ENCODE measurements around the gene RDH16.

The RDH16 gene, protein sequence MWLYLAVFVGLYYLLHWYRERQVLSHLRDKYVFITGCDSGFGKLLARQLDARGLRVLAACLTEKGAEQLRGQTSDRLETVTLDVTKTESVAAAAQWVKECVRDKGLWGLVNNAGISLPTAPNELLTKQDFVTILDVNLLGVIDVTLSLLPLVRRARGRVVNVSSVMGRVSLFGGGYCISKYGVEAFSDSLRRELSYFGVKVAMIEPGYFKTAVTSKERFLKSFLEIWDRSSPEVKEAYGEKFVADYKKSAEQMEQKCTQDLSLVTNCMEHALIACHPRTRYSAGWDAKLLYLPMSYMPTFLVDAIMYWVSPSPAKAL

DNA sequence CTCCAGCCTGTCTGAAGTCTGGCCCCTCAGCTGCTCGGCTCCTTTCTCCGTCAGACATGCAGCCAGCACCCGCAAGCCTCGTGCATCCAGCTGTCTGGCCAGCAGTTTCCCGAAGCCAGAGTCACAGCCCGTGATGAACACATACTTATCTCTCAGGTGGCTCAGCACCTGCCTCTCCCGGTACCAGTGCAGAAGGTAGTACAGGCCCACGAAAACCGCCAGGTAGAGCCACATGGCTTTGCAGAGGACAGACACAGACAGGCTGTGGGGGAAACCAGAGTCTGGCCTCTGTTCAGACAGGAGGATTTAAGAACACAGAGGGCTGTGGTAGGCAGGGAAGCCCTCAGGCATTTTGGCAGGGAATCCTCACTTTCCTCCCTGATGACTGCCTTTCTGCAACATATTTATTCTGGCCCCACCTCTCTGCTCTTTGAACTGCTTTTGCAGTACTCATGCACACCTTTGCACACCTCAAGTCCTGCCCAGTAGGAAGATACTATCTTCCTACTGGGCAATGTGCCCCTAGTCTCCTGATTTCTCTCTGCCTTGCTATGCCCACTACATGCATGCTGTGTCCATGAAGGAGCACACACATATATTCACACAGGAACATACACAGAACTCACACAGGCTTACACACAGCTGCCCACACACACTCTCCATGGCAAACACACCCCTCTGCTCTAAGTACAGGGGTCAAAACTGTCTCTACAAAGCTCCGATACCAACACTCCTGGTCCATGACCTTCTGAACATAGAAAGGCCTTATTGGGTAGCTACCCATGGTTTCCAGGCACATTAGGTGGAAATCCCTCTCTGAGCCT, at the start of gene RDH16:
RDH16 (minus strand) TSS at position 380 of the 824 bp plus-strand sequence; CDS start at position 234, 146 bp downstream.
- DNase-seq: no peak

DNA sequence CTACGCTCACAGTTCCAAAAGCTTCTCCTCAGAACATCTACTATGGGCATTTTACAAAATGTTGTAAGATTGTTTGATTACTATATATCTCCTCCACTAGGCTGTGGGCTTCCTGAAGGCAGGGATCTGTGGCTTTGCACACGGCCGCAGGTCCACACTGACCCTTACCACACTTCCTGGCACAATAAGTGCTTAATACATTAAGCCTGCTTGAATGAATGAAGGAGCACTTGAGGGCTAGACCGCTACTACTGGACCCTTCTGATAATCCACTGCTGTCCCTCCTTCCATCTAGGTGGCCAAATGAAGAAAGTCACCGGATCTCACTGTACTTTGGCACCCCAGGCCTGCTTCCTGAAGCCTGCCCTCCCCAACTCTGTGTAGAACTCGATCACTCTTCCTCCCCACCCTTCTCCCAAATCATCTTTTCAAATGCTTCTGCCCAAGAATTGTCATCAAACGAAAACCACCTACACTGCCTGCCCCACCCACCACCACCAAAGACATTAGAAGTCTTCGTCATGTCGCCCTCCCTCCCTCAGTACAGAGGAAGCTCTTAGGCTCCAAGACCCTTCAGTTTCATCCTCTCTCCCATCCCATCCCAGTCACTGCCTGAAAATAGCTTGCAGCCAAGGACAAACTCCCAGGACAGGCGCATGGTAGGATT, 49.5 kb upstream of the RDH16 start:
- DNase-seq: no peak

DNA sequence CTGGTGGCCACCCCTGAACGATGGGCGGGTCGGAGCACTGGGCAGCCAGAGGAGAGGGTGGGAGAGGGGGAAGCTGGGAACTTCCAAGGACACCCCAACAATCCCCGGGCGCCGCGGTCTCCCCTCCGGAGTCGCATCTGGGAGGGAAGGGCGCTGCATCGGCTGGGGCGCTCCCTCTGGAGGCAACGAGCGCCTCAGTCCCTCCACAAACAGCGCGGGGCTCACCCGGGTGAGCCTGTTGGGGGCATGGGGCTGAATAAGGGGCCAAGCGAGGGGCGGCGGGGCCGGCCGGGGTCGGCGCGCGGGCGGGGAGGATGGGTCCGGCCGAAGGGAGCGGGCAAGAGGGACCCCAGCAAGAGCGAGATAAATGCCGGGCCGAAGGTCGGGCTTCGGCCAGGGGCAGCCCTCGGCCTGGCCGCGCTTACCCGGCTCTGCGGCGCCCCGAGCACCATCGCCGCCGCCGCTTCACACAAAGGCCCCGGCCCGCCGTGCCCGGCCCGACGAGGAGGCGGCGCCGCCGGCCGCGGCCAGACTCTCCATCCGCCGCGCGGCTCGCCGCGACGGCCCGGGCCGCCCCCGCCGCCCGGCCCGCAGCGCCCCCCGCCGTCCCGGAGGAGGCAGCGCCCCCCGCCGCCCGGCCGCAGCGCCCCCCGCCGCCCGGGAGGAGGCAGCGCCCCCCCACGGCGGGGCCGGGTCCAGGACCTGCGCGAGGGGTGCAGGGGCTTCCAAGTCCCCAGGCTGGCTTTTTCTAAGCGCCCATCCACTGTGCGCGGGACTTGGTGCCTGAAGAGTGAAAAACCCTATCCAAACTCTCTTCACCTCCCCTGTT, 48.8 kb upstream of the RDH16 start, which contains the start of gene ZBTB39:
ZBTB39 (minus strand) TSS at position 567 of the 829 bp plus-strand sequence. CDS start 1,629 bp downstream, outside the sequence.
- peak; percentile 91 for DNase-seq

DNA sequence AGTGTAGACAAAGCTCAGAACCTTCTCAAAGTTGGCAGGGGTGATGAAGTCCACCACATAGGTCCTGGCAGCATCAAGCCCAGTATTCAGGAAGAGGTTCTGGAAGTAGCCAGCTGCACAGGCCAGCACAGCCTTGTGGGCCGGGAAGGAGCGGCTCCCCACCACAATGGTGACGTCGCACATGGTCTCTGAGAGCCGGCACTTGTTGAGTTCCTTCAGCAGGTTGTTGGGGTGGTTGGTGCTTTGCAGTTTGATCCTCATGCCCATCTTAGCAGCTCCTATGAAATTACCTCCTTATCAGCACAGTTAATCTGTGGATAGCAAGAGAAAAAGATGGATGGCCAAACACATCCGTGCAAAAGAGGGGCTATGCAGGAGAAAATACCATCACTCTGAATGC, 47.2 kb upstream of the RDH16 start:
- no peak for DNase-seq

DNA sequence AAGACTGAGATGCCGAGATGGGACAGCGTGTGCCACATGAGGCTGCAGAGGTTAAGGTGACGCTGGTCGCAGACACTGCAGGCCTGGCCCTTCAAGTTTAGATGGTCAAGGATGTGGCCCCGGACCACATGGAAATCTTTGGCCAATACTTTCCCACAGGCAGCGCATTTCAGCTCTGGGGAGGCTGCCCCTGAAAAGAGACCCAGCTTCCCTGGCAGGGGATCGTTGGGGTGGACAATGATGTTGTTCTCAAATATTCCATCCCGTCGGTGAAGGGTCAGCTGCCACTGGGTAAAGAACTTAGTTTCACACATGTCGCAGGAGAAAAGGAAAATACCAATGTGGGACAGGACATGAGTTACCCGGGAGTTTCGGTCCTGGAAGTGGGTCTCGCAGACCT, 46.0 kb upstream of the RDH16 start:
- DNase-seq: no peak

DNA sequence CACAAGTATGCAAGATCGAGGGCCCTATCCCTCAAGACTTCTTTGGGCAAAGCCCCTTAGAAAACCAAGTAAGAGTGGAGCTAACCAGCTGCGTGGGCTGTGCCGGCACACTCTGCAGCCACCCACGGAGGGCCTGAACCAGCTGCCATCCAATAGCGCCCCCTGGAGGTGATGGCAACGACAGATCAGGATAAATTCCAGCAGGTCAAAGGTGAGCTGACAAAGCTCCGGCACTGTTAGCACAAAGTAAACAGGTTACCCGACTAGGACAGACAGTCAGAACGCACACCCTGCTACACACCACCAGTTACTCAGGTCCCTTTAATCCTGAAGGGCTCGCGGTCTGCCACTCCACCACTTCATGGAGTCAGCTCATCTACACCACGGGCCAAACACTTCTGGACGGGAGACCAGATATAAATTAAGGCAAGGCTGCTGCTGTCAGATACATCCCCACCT, 44.1 kb upstream of the RDH16 start:
- peak; percentile 91 for DNase-seq

DNA sequence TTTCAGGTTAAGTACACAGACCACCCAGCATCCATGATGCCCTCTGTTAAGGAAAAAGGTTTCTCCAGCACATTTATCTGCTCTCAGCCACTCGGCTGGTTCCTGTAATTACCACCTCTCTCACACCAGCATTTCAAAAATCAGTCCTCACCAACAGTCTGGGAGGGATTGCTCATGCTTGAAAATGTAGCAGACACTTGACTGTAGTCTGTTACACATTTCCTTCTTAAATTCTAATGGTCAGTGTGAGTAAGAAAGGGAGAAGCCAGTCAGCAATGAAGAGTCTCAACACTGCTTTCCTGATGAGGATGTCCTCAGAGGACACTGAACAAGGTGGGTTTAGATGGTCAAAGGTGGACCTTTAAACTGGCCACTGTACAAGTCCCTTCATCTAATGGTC, 43.0 kb upstream of the RDH16 start:
- no peak for DNase-seq

DNA sequence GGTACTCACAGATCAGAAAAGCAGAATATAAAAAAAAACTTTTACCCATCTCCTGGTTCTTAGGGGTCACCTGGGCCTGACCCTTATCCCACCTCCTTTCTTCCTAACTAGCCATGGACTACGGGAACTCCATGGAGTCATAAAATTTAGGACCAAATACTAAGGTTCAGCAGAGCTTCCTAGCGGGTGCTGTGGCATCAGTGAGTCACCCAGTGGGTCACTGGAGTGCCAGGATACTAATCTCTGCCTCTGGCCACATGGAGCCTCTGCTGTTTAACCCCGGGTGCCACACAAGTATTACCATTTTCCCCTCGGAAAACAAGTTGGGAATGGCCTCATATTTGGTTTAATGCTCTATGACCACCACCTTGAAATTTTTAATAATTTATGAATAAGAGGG, 42.0 kb upstream of the RDH16 start:
- DNase-seq: no peak

DNA sequence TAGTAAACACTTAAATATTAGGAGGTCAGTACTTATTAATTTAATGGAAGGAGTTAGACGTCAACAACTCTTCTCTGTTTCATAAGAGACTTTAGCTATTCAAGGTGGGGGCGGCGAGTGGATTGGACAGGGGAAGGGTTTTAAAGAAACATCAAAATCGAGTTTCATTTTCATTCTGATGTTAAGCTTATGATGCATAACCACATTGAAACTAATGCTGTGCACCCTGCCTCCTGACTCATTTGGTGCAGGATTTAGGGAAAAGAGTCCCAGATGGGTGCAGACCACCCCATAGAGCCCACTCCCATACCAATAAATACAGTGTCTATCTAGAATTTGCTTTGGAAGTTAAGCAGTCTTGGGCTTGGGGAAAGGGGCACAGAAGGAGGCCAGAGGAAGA, 41.6 kb upstream of the RDH16 start:
- no peak for DNase-seq

DNA sequence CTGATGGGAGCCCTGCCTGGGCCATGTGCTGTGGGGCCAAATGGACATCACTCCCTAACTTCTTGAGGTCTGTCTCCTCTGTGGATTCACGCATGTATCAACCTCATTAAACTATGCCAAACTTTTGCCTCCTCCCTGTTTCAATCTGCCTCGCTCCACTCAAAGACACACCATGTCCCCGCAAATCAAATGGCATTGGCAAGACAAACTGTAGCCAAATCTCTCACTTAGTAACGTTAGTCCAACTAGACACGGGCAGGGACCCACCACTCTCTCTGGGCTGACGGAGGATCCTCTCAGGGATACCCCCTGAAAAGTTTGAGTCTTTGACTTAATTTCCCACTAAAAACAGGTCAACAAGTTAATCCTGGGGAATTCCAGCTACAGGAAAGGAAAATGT, 40.9 kb upstream of the RDH16 start:
- DNase-seq: no peak

DNA sequence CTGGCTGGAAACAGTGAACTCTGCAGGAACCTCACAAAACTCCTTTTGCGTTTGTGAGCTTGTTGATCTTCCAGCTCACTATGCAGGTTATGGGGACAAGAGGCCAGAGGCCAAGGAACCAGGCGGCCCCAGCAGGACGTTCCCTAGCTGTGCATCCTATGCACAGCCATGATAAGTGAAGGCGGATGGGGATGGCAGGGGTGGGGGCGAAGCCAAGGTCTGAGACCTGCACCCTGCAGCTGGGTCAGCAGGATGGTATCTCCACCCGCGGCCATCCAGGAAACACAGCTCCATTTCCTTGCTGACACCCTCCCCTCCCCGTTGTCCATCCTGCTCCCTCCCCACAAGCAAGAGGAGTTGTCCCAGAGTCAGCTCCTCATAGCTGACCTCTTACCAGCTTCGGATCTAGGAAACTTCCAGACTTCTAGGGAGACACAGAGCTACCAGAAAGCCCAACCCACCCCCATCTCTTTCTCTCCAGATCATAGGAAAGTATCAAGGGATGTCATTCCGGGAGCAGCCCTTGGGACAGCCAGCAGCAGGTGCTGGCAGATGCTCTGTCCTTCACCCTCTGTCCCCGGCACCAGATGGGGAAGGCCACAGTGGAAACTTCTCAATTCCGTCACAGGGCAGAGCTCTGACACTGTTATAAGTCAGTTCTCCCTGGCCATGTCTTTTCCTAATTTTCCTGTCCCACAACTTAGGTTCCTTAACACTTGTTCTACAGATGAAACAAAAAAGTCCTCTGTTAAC, 39.6 kb upstream of the RDH16 start:
- no peak for DNase-seq

DNA sequence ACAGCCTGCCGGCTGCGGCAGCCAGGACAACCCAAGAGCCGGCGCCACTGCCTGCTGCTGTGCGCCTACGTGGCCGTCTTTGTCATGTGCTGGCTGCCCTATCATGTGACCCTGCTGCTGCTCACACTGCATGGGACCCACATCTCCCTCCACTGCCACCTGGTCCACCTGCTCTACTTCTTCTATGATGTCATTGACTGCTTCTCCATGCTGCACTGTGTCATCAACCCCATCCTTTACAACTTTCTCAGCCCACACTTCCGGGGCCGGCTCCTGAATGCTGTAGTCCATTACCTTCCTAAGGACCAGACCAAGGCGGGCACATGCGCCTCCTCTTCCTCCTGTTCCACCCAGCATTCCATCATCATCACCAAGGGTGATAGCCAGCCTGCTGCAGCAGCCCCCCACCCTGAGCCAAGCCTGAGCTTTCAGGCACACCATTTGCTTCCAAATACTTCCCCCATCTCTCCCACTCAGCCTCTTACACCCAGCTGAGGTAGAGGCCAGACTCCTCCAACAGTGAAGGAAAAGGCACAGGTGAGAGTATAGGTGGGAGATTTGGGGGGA, 38.6 kb upstream of the RDH16 start:
- no peak for DNase-seq

DNA sequence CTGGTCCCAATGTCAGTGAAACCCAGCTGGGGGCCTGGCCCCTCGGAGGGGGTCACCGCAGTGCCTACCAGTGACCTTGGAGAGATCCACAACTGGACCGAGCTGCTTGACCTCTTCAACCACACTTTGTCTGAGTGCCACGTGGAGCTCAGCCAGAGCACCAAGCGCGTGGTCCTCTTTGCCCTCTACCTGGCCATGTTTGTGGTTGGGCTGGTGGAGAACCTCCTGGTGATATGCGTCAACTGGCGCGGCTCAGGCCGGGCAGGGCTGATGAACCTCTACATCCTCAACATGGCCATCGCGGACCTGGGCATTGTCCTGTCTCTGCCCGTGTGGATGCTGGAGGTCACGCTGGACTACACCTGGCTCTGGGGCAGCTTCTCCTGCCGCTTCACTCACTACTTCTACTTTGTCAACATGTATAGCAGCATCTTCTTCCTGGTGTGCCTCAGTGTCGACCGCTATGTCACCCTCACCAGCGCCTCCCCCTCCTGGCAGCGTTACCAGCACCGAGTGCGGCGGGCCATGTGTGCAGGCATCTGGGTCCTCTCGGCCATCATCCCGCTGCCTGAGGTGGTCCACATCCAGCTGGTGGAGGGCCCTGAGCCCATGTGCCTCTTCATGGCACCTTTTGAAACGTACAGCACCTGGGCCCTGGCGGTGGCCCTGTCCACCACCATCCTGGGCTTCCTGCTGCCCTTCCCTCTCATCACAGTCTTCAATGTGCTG, 38.0 kb upstream of the RDH16 start:
- no peak for DNase-seq

DNA sequence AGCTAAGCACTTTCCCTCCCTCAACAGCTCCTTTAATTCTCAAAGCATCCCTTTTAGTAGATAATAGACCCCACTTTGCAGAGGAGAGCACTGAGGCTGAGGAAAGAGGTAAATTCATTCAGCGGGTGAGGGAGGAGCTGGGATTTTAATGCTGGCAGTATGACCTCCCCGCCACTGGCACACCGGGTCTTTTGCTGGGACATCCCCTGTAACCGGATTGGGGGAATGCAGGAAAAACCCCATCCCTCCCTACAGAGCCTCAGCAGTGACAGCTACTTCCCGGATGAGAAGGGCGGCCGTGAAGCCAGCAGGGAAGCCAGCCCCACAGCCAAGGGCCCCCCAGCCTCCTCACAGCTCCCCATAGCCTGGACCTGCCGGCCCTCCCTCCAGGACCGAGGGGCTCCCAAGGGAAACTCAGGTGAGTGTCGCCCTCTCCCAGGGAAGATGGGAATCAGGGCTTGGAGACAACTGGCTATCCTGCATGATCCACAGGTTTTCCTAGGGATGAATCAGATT, 36.9 kb upstream of the RDH16 start:
- no peak for DNase-seq

DNA sequence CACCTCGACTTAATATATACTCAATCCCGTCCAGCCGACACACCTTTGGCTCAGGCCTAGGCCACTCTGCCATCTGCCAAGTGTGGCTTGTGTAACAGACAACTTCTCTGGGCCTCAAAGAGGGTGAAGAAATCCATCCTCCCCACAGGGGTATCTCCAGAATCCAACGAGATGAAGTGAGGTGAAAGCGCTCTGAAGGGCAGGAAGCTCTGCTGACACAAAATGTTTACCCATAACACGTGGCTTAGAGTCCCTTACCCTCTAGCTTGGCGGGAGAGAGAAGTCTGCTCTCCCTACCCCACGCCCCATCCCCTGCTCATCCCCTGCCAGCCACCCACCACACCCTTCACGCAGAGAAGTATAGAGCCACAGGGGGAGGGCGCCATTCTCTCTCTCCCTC, 35.9 kb upstream of the RDH16 start:
- DNase-seq: no peak

DNA sequence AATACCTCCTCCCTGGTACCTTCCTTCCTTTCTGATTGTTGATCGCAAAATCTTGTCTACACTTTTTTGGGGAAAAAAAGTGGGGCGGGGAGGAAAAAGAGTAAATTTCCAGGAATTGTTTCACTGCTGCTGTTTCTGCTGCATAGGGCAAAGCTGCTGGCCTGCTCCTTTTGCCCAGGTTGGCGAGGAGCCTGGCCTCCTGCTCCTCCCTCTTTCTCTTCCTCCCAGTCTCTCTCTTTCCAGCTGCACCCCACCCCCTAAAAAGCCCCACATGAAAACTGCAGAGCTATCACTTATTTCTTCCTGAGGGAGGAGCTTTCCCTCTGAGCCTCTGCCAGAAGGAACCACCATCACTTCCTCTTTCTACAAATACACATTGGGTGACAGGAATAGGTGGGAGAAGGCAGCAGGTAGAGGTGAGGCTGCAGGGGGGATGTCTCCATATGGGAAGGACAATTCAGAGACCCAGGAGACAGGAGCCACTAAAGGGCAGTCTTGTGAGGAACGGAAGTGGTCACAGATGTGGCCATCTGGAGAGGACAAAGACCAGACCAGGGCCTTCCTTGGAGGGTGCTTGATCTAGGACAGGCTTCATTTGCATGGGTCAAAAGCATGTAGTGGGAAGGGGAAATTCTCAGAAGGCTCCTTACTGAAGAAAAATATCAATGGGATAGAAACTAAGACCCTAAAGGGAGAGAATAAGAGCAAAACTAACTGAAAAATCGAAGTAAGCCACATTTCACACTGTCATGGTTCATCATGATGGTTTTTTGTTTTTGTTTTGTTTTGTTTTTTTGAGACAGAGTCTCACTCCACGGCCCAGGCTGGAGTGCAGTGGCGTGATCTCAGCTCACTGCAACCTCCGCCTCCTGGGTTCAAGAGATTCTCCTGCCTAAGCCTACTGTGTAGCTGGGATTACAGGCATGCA, 34.2 kb upstream of the RDH16 start:
- DNase-seq: no peak

DNA sequence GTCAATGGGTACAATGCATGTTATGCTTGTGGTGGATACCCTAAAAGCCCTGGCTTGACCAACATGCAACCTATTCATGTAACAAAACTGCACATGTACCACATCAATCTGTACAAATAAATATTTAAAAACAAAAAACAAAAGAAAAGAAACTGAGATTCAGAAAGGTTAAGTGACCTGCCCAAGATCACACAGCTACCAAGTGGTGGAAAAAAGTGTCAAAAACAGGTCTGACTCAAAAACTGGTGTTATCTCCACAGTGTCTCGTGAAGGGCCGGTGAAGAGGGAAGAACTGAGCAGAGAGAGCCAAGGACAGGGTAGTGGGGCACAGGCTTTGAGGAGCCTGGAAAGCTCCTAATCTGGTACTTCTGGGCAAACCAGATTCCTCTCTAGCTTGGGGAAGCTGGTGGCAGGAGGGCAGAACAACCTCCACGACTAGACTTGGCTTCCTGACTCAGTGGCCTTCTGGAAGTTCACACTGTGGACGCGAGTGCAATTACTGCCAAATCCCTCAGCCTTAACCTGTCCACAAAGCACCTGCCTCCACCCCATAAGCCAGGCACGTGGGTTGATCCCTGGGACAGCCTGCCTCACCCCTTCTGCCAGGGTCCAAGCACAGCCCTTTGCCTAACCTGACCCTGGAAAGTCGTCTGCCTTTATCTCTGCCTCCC, 33.4 kb upstream of the RDH16 start:
- DNase-seq: no peak

DNA sequence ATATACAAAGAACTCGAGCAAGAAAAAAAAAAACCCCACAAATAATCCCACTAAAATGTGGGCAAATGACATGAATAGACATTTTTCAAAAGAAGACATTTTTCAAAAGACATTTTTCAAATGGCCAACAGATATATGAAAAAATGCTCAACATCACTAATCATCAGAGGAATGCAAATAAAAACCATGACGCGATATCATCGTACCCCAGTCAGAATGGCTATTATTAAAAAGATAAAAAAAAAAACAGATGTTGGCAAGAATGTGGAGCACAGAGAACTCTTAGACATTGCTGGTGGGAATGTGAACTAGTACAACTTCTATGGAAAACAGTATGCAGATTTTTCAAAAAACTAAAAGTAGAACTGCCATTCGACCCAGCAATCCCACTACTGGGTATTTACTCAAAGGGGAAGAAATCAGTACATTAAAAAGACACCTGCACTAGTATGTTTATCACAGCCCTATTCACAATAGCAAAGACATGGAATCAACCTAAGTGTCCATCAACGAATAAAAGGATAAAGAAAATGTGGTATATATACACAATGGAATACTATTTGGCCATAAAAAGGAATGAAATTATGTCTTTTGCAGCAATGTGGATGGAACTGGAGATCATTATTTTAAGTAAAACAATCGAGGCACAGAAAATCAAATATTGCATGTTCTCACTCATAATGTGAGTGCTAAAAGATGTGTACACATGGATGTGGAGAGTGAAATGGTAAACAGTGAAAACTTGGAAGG, 32.6 kb upstream of the RDH16 start:
- DNase-seq: no peak

Data from DMS53 (cell line).